ENCODE results near the gene B4GALNT4.
"Not testable (repeated sequence)": the region's sequence is repeated elsewhere in the genome, so short reads cannot be mapped to it uniquely, and the experiment has no call there.

Gene B4GALNT4

GRCh38 chr11:392102-392777 is 22.9 kb downstream of the B4GALNT4 start:
- DNase-seq (ENCODE audit: low read depth): no peak

- no peak for DNase-seq (ENCODE audit: low read depth)
Measured at GRCh38 chr11:393219-394033, 24.1 kb downstream of the B4GALNT4 start.

GRCh38 chr11:394034-394857 is 24.9 kb downstream of the B4GALNT4 start, which contains the start of gene PKP3:
TSS of gene PKP3 (plus strand) at chr11:394209. CDS start at chr11:394293, 84 bp downstream.
- DNase-seq (ENCODE audit: low read depth): no peak

- DNase-seq (ENCODE audit: low read depth): no peak
Measured at GRCh38 chr11:394858-395655, 25.8 kb downstream of the B4GALNT4 start.

GRCh38 chr11:395866-396265 is 26.6 kb downstream of the B4GALNT4 start:
- DNase-seq (ENCODE audit: low read depth): no peak

- DNase-seq (ENCODE audit: low read depth): no peak
Measured at GRCh38 chr11:396511-396947, 27.2 kb downstream of the B4GALNT4 start.

- DNase-seq (ENCODE audit: low read depth): no peak
Measured at GRCh38 chr11:396948-397548, 27.7 kb downstream of the B4GALNT4 start.

GRCh38 chr11:398826-399225 is 29.5 kb downstream of the B4GALNT4 start:
- DNase-seq (ENCODE audit: low read depth): no peak

GRCh38 chr11:399731-400211 is 30.5 kb downstream of the B4GALNT4 start:
- DNase-seq (ENCODE audit: low read depth): no peak

- no peak for DNase-seq (ENCODE audit: low read depth)
Measured at GRCh38 chr11:400241-400689, 31.0 kb downstream of the B4GALNT4 start.

GRCh38 chr11:401196-401595 is 31.9 kb downstream of the B4GALNT4 start:
- not testable (repeated sequence) for DNase-seq (ENCODE audit: low read depth)

- DNase-seq (ENCODE audit: low read depth): no peak
Measured at GRCh38 chr11:403021-403760, 33.9 kb downstream of the B4GALNT4 start.

GRCh38 chr11:403761-404431 is 34.6 kb downstream of the B4GALNT4 start:
- DNase-seq (ENCODE audit: low read depth): no peak

- DNase-seq (ENCODE audit: low read depth): no peak
Measured at GRCh38 chr11:404551-405264, 35.4 kb downstream of the B4GALNT4 start.

GRCh38 chr11:405323-405953 is 36.1 kb downstream of the B4GALNT4 start:
- DNase-seq (ENCODE audit: low read depth): no peak

GRCh38 chr11:405954-406795 is 36.9 kb downstream of the B4GALNT4 start:
- DNase-seq (ENCODE audit: low read depth): no peak
